LoVo (cell line): ENCODE measurements around the gene PREP.

Experiments
- DNase-seq: peaks from one replicate; pipeline ENCODE4 v3.0.0-alpha.2; 2016; ENCODE audit warnings: low spot score

The PREP gene

GRCh38 chr6:105397987-105398386, 4.9 kb downstream of the PREP start:
- DNase-seq = no peak

- no peak for DNase-seq
Measured at GRCh38 chr6:105391705-105392104, 11.2 kb downstream of the PREP start.

GRCh38 chr6:105389543-105389942, 13.3 kb downstream of the PREP start:
- DNase-seq = no peak

GRCh38 chr6:105388392-105388791, 14.5 kb downstream of the PREP start:
- peak; percentile 66 for DNase-seq

GRCh38 chr6:105384004-105384403, 18.9 kb downstream of the PREP start:
- DNase-seq = peak; percentile 63

- DNase-seq = no peak
Measured at GRCh38 chr6:105382958-105383357, 19.9 kb downstream of the PREP start.

- no peak for DNase-seq
Measured at GRCh38 chr6:105382496-105382895, 20.4 kb downstream of the PREP start.

GRCh38 chr6:105380634-105381033, 22.2 kb downstream of the PREP start:
- DNase-seq = no peak

- no peak for DNase-seq
Measured at GRCh38 chr6:105375797-105376196, 27.1 kb downstream of the PREP start.

GRCh38 chr6:105374010-105374420, 28.9 kb downstream of the PREP start:
- peak; percentile 61 for DNase-seq

GRCh38 chr6:105373481-105373880, 29.4 kb downstream of the PREP start:
- no peak for DNase-seq

GRCh38 chr6:105372849-105373182, 30.1 kb downstream of the PREP start:
- DNase-seq = peak; percentile 72

GRCh38 chr6:105372142-105372848, 30.6 kb downstream of the PREP start:
- DNase-seq = peak; percentile 69

GRCh38 chr6:105370351-105370750, 32.5 kb downstream of the PREP start:
- no peak for DNase-seq

- DNase-seq = no peak
Measured at GRCh38 chr6:105369145-105369544, 33.7 kb downstream of the PREP start.

GRCh38 chr6:105364243-105364642, 38.6 kb downstream of the PREP start:
- no peak for DNase-seq

- DNase-seq = no peak
Measured at GRCh38 chr6:105363100-105363754, 39.7 kb downstream of the PREP start.

GRCh38 chr6:105359419-105360370, 43.2 kb downstream of the PREP start:
- no peak for DNase-seq

GRCh38 chr6:105357165-105357564, 45.7 kb downstream of the PREP start:
- no peak for DNase-seq

- DNase-seq = no peak
Measured at GRCh38 chr6:105352037-105352617, 50.8 kb downstream of the PREP start.

- DNase-seq = no peak
Measured at GRCh38 chr6:105348897-105349296, 54.0 kb downstream of the PREP start.

- no peak for DNase-seq
Measured at GRCh38 chr6:105346052-105346451, 56.8 kb downstream of the PREP start.
